ENCODE results near the gene TRAPPC3.

DNA sequence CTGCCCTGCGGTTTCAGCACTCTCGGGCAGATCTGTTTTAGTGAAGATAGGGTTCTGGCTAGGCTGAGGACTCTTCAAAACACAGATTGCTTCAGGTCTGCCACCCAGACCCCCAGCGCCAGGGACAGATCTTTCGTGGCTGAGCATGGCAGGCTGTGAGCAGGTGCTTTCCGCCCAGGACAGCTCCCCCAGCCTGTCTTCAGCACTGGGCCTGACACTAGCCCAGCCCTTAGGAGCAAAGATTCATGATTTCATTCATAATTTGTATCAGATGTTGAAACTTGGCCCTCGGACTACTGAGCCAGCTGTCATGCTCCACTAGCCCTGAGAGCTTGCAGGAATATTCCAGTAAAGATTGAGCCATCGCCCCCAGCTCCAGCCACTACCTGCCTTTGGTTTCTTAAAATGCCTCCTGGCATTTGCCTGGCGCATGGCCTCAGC is 54.6 kb downstream of the TRAPPC3 start:
- TF ChIP-seq CTCF (conservative IDR thresholded peaks at IDR 0.05; ENCODE audit: low read length) (no peak), EZH2phosphoT487 (IDR thresholded peaks at IDR 0.05; ENCODE audit: borderline replicate concordance) (no peak)

Measured in Loucy (cell line).